Stimulated activated CD4-positive, alpha-beta T cell treated with anti-CD3 and anti-CD28 coated beads, Interleukin-1b, Interleukin-23, amount 100 ng/mL, for 1 hour (primary cell): ENCODE results near the gene APMAP.

ENCODE experiments used
- DNase-seq, 2 donors: peaks; one replicate each; pipeline ENCODE4 v3.0.0-alpha.2; 2020; ENCODE audit warnings: low read depth in 2 of 2

APMAP gene

GRCh38 chr20:25025091-25025861, 32.7 kb upstream of the APMAP start:
- DNase-seq = no peak

- no peak for DNase-seq
Measured at GRCh38 chr20:25024171-25024570, 31.6 kb upstream of the APMAP start.

- no peak for DNase-seq
Measured at GRCh38 chr20:25023356-25023755, 30.8 kb upstream of the APMAP start.

- DNase-seq = no peak
Measured at GRCh38 chr20:25022680-25023079, 30.1 kb upstream of the APMAP start.

- no peak for DNase-seq
Measured at GRCh38 chr20:25021336-25021735, 28.8 kb upstream of the APMAP start.

GRCh38 chr20:25020901-25021301, 28.4 kb upstream of the APMAP start:
- DNase-seq = no peak

GRCh38 chr20:25020345-25020744, 27.8 kb upstream of the APMAP start:
- DNase-seq = no peak

- no peak for DNase-seq
Measured at GRCh38 chr20:25019381-25020155, 27.0 kb upstream of the APMAP start.

GRCh38 chr20:25018841-25019240, 26.3 kb upstream of the APMAP start:
- no peak for DNase-seq

GRCh38 chr20:25018425-25018824, 25.9 kb upstream of the APMAP start:
- no peak for DNase-seq

- no peak for DNase-seq
Measured at GRCh38 chr20:25017257-25017803, 24.8 kb upstream of the APMAP start.

- DNase-seq = no peak
Measured at GRCh38 chr20:25016471-25016870, 23.9 kb upstream of the APMAP start.

- no peak for DNase-seq
Measured at GRCh38 chr20:25015986-25016385, 23.4 kb upstream of the APMAP start.

- DNase-seq = no peak
Measured at GRCh38 chr20:25014816-25015215, 22.3 kb upstream of the APMAP start.

GRCh38 chr20:25013478-25014380, 21.2 kb upstream of the APMAP start:
- no peak for DNase-seq

- DNase-seq = no peak
Measured at GRCh38 chr20:25012616-25013189, 20.2 kb upstream of the APMAP start.

GRCh38 chr20:25011831-25012241, 19.3 kb upstream of the APMAP start:
- DNase-seq = no peak

GRCh38 chr20:25011261-25011660, 18.7 kb upstream of the APMAP start:
- no peak for DNase-seq

GRCh38 chr20:25009218-25010145, 16.9 kb upstream of the APMAP start:
- no peak for DNase-seq
